AG04449 (cell line): ENCODE data around the gene ACAD8.

Experiments
- CTCF ChIA-PET: fragments of 350-600 bp; formaldehyde crosslinking; extraction: SDS; loops from one replicate; lab custom pipeline; 2021; ENCODE audit warnings: antibody characterized with exemption; lab: Yijun Ruan, JAX
- POLR2A ChIA-PET: fragments of 400-600, 350-600 bp; formaldehyde crosslinking; extraction: SDS; loops from one replicate; lab custom pipeline; 2020; ENCODE audit warnings: antibody characterized with exemption, inconsistent platforms; lab: Yijun Ruan, JAX
- DNase-seq: peaks from one replicate; pipeline ENCODE4 v3.0.0-alpha.2; 2010; ENCODE audit warnings: low read depth, low spot score
- H3K4me3 ChIP-seq: 2 replicates; pipeline ENCODE4 v1.5.1; 2011; ENCODE audit warnings: low read depth, mild to moderate bottlenecking, control low read depth, low read length
- CTCF ChIP-seq: IDR thresholded peaks from one replicate; pipeline ENCODE4 v1.5.1; 2011; ENCODE audit warnings: mild to moderate bottlenecking, moderate library complexity, low read length, control low read depth, inconsistent platforms; ENCODE audit not compliant: insufficient read depth; ENCODE audit errors: missing control alignments

Gene ACAD8

GRCh38 chr11:134216816-134217215 is 36.6 kb upstream of the ACAD8 start:
- CTCF ChIA-PET: interaction anchor here (1.5 kb wide), 1 partner anchor 9 kb away, joined by 3 read pairs; no protein-coding TSS in a partner anchor
- no peak for DNase-seq
- no peak overlapping the region for H3K4me3 ChIP-seq
- POLR2A ChIA-PET: no interaction called here
- TF ChIP-seq CTCF: no peak

GRCh38 chr11:134223121-134223520 is 30.2 kb upstream of the ACAD8 start:
- CTCF ChIA-PET: interaction anchor here (0.9 to 3.8 kb wide), 3 partner anchors 13 to 172 kb away, joined by 4 to 15 read pairs (median 5); no protein-coding TSS in a partner anchor
- no peak for DNase-seq
- H3K4me3 ChIP-seq: peak overlapping the region; percentile 67
- POLR2A ChIA-PET: no interaction called here
- TF ChIP-seq CTCF: no peak

- POLR2A ChIA-PET: interaction anchor here (0.8 to 1.4 kb wide), 2 partner anchors 20 to 24 kb away, joined by 3 to 4 read pairs; no protein-coding TSS in a partner anchor
- peak within 1 kb of the TSS; percentile 67 for H3K4me3 ChIP-seq
- no peak for TF ChIP-seq CTCF
- CTCF ChIA-PET: interaction anchor here (0.7 to 3.8 kb wide), 12 partner anchors 10 to 176 kb away, joined by 3 to 15 read pairs (median 4); no protein-coding TSS in a partner anchor
- peak; percentile 50 for DNase-seq
These were observed 29.3 kb upstream of the ACAD8 start, which contains the start of the genes NCAPD3 and VPS26B for GRCh38 chr11:134223836-134224709. TSS of gene NCAPD3 (minus strand) at chr11:134223967. CDS start at chr11:134223926, 41 bp downstream. TSS of gene VPS26B (plus strand) at chr11:134224671. CDS start at chr11:134225123, 452 bp downstream.

- ChIA-PET CTCF (interaction anchor here (0.7 to 3.8 kb wide), 12 partner anchors 9 to 176 kb away, joined by 3 to 15 read pairs (median 4); no protein-coding TSS in a partner anchor), POLR2A (interaction anchor here (0.6 to 1.4 kb wide), 3 partner anchors 19 to 448 kb away, joined by 3 to 4 read pairs (median 3); no protein-coding TSS in a partner anchor)
- H3K4me3 ChIP-seq: peak overlapping the region; percentile 67
- TF ChIP-seq CTCF: no peak
- no peak for DNase-seq
These were observed 28.4 kb upstream of the ACAD8 start for GRCh38 chr11:134224710-134225664.

GRCh38 chr11:134226806-134227325 is 26.5 kb upstream of the ACAD8 start:
- TF ChIP-seq CTCF: no peak
- ChIA-PET CTCF (interaction anchor here (1.3 kb wide), 1 partner anchor 8 kb away, joined by 3 read pairs; no protein-coding TSS in a partner anchor), POLR2A (no interaction called here)
- H3K4me3 ChIP-seq: peak overlapping the region; percentile 16; the same call in 1 of the 2 replicates
- DNase-seq: no peak
